Osteoblast (primary cell): ENCODE data around the gene TSG101. TPM values are rescaled to one million over a fixed set of nuclear protein-coding genes. Genes with fewer than 3 reads are reported as not detected.

Experiments used
- DNase-seq: peaks from one replicate; pipeline ENCODE4 v3.0.0; 2011; ENCODE audit warnings: low spot score, mixed read lengths; ENCODE audit not compliant: insufficient read length; ENCODE audit errors: missing footprints
- H2AFZ ChIP-seq: 2 replicates; pipeline ENCODE4 v1.6.0; 2011; ENCODE audit warnings: mild to moderate bottlenecking, low read length
- H3K27ac ChIP-seq: 2 replicates; pipeline ENCODE4 v1.5.1; 2011; ENCODE audit warnings: mild to moderate bottlenecking, low read depth, low read length, moderate library complexity
- H3K27me3 ChIP-seq: 2 replicates; pipeline ENCODE4 v1.6.0; 2012; ENCODE audit warnings: mild to moderate bottlenecking, control low read depth, inconsistent platforms, low read length, moderate library complexity; ENCODE audit not compliant: insufficient read depth
- H3K36me3 ChIP-seq: 2 replicates; pipeline ENCODE4 v1.5.1; 2011; ENCODE audit warnings: mild to moderate bottlenecking, low read length, control low read depth, moderate library complexity; ENCODE audit not compliant: insufficient read depth
- H3K4me1 ChIP-seq: 2 replicates; pipeline ENCODE4 v1.5.1; 2011; ENCODE audit warnings: mild to moderate bottlenecking, low read length, control low read depth, moderate library complexity; ENCODE audit not compliant: insufficient read depth
- H3K4me2 ChIP-seq: 2 replicates; pipeline ENCODE4 v1.6.0; 2011; ENCODE audit warnings: mild to moderate bottlenecking, low read length; ENCODE audit not compliant: insufficient read depth
- H3K4me3 ChIP-seq: fragments of 200-600 bp; sonication (generic); 3 replicates; pipeline ENCODE4 v1.5.1; 2012; ENCODE audit warnings: mild to moderate bottlenecking, low read length, inconsistent platforms; ENCODE audit not compliant: insufficient read depth
- H3K79me2 ChIP-seq: 2 replicates; pipeline ENCODE4 v1.6.0; 2012; ENCODE audit warnings: mild to moderate bottlenecking, low read length, control low read depth, inconsistent platforms; ENCODE audit not compliant: insufficient read depth
- H3K9me3 ChIP-seq: 2 replicates; pipeline ENCODE4 v1.5.1; 2011; ENCODE audit warnings: low read depth, low read length, control low read depth
- H4K20me1 ChIP-seq: 2 replicates; pipeline ENCODE4 v1.6.0; 2012; ENCODE audit warnings: mild to moderate bottlenecking, low read length, control low read depth; ENCODE audit not compliant: insufficient read depth
- CTCF ChIP-seq: IDR thresholded peaks from 2 replicates; pipeline ENCODE4 v1.5.1; 2011; ENCODE audit warnings: mild to moderate bottlenecking, low read depth, low read length, moderate library complexity; ENCODE audit errors: extremely low read depth
- total RNA-seq: library from RNA; depleted of rRNA; stranded (reverse); fragments of >200 nt; gene quantifications from 2 replicates; pipeline ENCODE4 v1.2.3, GENCODE V29; 2012

TSG101 gene
- total RNA-seq, 1 donor = 67.3 TPM

- Histone ChIP-seq H3K9me3 (no peaks in the 10 kb centered on the region), H3K79me2 (no peaks in the 10 kb centered on the region), H2AFZ (no peak overlapping the region), H4K20me1 (no peaks in the 10 kb centered on the region), H3K27me3 (no peaks in the 10 kb centered on the region), H3K4me3 (no peak overlapping the region), H3K4me1 (no peaks in the 10 kb centered on the region), H3K4me2 (no peak overlapping the region), H3K36me3 (no peaks in the 10 kb centered on the region), H3K27ac (no peak overlapping the region)
- DNase-seq = no peak
- TF ChIP-seq CTCF = no peak
Measured at GRCh38 chr11:18468059-18468458, 58.7 kb downstream of the TSG101 start.

- Histone ChIP-seq H3K79me2 (no peaks in the 10 kb centered on the region), H3K4me1 (no peaks in the 10 kb centered on the region), H3K36me3 (no peaks in the 10 kb centered on the region), H3K4me2 (no peak overlapping the region), H3K4me3 (no peak overlapping the region), H3K9me3 (no peaks in the 10 kb centered on the region), H4K20me1 (no peaks in the 10 kb centered on the region), H3K27ac (no peak overlapping the region), H2AFZ (no peak overlapping the region), H3K27me3 (no peaks in the 10 kb centered on the region)
- no peak for DNase-seq
- no peak for TF ChIP-seq CTCF
Measured at GRCh38 chr11:18466402-18466801, 60.3 kb downstream of the TSG101 start.

GRCh38 chr11:18463439-18463838, 63.3 kb downstream of the TSG101 start:
- Histone ChIP-seq H2AFZ (no peak overlapping the region), H3K79me2 (no peaks in the 10 kb centered on the region), H3K9me3 (no peaks in the 10 kb centered on the region), H4K20me1 (no peaks in the 10 kb centered on the region), H3K27me3 (no peaks in the 10 kb centered on the region), H3K4me1 (no peaks in the 10 kb centered on the region), H3K36me3 (no peaks in the 10 kb centered on the region), H3K4me2 (no peak overlapping the region), H3K4me3 (no peak overlapping the region), H3K27ac (no peak overlapping the region)
- TF ChIP-seq CTCF = no peak
- DNase-seq = no peak

- DNase-seq = no peak
Measured at GRCh38 chr11:18461909-18462308, 64.8 kb downstream of the TSG101 start.

More at GRCh38 chr11:18461909-18462308, 64.8 kb downstream of the TSG101 start:
- H3K27ac ChIP-seq = no peak overlapping the region
- no peak overlapping the region for H3K4me2 ChIP-seq
- H3K27me3 ChIP-seq = no peaks in the 10 kb centered on the region
- H3K79me2 ChIP-seq = no peaks in the 10 kb centered on the region
- H3K36me3 ChIP-seq = no peaks in the 10 kb centered on the region
- no peak overlapping the region for H2AFZ ChIP-seq
- no peak for TF ChIP-seq CTCF
- no peaks in the 10 kb centered on the region for H3K4me1 ChIP-seq
- H4K20me1 ChIP-seq = no peaks in the 10 kb centered on the region
- no peaks in the 10 kb centered on the region for H3K9me3 ChIP-seq
- no peak overlapping the region for H3K4me3 ChIP-seq
